Panc1 (cell line): ENCODE results near the gene ZDBF2. TPM values are rescaled to one million over a fixed set of nuclear protein-coding genes. Genes with fewer than 3 reads are reported as not detected.
"Not testable (repeated sequence)": the region's sequence is repeated elsewhere in the genome, so short reads cannot be mapped to it uniquely, and the experiment has no call there.

Experiments used
- ATAC-seq: fragments of 200-7000 bp; cut with Tn5 transposase; 2 replicates; pipeline ENCODE4 v1.9.1; 2020; ENCODE audit warnings: mild to moderate bottlenecking, moderate library complexity
- BruUV-seq: library from RNA; stranded (reverse); fragments of 400-500 nt; replicated peaks from 2 replicates; lab custom pipeline; 2021; lab: Mats Ljungman, UMichigan
- CTCF ChIA-PET: fragments of 300-600 bp; sonication (Branson Sonifier 250); formaldehyde crosslinking; loops from one replicate; lab custom pipeline; 2022; ENCODE audit warnings: antibody characterized with exemption; lab: Charles Lee
- POLR2A ChIA-PET: fragments of 300-600 bp; sonication (Branson Sonifier 250); formaldehyde crosslinking; loops from one replicate; lab custom pipeline; 2022; ENCODE audit warnings: antibody characterized with exemption; lab: Charles Lee
- DNase-seq: peaks from one replicate; pipeline ENCODE4 v3.0.0-alpha.2; 2010; ENCODE audit warnings: low read depth, low spot score
- H3K27ac ChIP-seq: 2 replicates; pipeline ENCODE4 v1.5.1; 2011; ENCODE audit warnings: mild to moderate bottlenecking, low read length, inconsistent platforms
- H3K27me3 ChIP-seq: fragments of 200-500 bp; sonication (Bioruptor generic); 2 replicates; pipeline ENCODE4 v1.6.0; 2014; ENCODE audit warnings: low read length, inconsistent platforms; ENCODE audit not compliant: control insufficient read depth, insufficient read depth
- H3K36me3 ChIP-seq: fragments of 200-500 bp; sonication (Bioruptor generic); 2 replicates; pipeline ENCODE4 v1.5.1; 2014; ENCODE audit warnings: inconsistent platforms, mild to moderate bottlenecking, low read length, moderate library complexity; ENCODE audit not compliant: control insufficient read depth, insufficient read depth
- H3K4me1 ChIP-seq: 2 replicates; pipeline ENCODE4 v1.5.1; 2011; ENCODE audit warnings: inconsistent platforms, mild to moderate bottlenecking, low read length, moderate library complexity; ENCODE audit not compliant: control insufficient read depth, insufficient read depth
- H3K4me3 ChIP-seq, 2 experiments: 2 replicates each; pipeline ENCODE4 v1.5.1; 2011 to 2012; ENCODE audit warnings: low read depth in 2 of 2, low read length in 2 of 2, mild to moderate bottlenecking in 2 of 2, inconsistent platforms in 1 of 2, moderate library complexity in 1 of 2
- H3K9me3 ChIP-seq: fragments of 200-500 bp; sonication (Bioruptor generic); 2 replicates; pipeline ENCODE4 v1.5.1; 2014; ENCODE audit warnings: low read depth, mild to moderate bottlenecking, inconsistent platforms, low read length, moderate library complexity; ENCODE audit not compliant: control insufficient read depth, insufficient read depth
- CTCF ChIP-seq: fragments of 450-650 bp; IDR thresholded peaks from 2 replicates; pipeline ENCODE4 v1.5.1; 2017; ENCODE audit warnings: mild to moderate bottlenecking
- POLR2AphosphoS5 ChIP-seq: IDR thresholded peaks from 2 replicates; pipeline ENCODE4 v1.6.1; 2012; ENCODE audit warnings: mild to moderate bottlenecking, low read depth, low read length, moderate library complexity
- REST ChIP-seq, 2 experiments: IDR thresholded peaks; 2 replicates each; pipeline ENCODE4 v1.6.1; 2011 to 2012; ENCODE audit warnings: low read depth in 2 of 2, control low read depth in 1 of 2, low read length in 1 of 2, mild to moderate bottlenecking in 1 of 2, moderate library complexity in 1 of 2; ENCODE audit not compliant: insufficient read depth in 1 of 2
- SIN3A ChIP-seq: IDR thresholded peaks from 2 replicates; pipeline ENCODE4 v1.6.1; 2012; ENCODE audit warnings: low read depth, mild to moderate bottlenecking, low read length, moderate library complexity, borderline replicate concordance; ENCODE audit not compliant: insufficient read depth
- TCF7L2 ChIP-seq: IDR thresholded peaks from 2 replicates; pipeline ENCODE4 v1.6.1; 2011; ENCODE audit warnings: mild to moderate bottlenecking, low read depth, low read length, inconsistent platforms
- in situ Hi-C: cut with HindIII; loops from 2 replicates; pipeline ENCODE4 v1.10.0; 2016; ENCODE audit warnings: low sequenced_read_pairs, low pct_unique_long_range_greater_than_20kb
- intact Hi-C: fragments of 100-400 bp; cut with micrococcal nuclease; formaldehyde crosslinking; loops from one replicate; pipeline ENCODE4 v1.10.0; 2022; ENCODE audit not compliant: unreplicated experiment
- total RNA-seq: library from RNA; stranded (reverse); gene quantifications from one replicate; pipeline ENCODE4 v1.2.1, GENCODE V29; 2021; ENCODE audit not compliant: unreplicated experiment

ZDBF2 gene
- total RNA-seq, 1 experiment from 2014 or later = 4.2 TPM

GRCh38 chr2:206352571-206352970, 78.1 kb downstream of the ZDBF2 start:
- in situ Hi-C loops (no loop called here), intact Hi-C loops (no loop called here)
- BruUV-seq = no TSS peak
- no peaks in the 10 kb centered on the region for H3K36me3 ChIP-seq
- H3K9me3 ChIP-seq = no peaks in the 10 kb centered on the region
- ChIA-PET CTCF (no interaction called here), POLR2A (no interaction called here)
- no peaks in the 10 kb centered on the region for H3K27me3 ChIP-seq
- H3K27ac ChIP-seq = no peak overlapping the region
- H3K4me1 ChIP-seq = no peaks in the 10 kb centered on the region
- H3K4me3 ChIP-seq = no peak overlapping the region
- no peak for TF ChIP-seq POLR2AphosphoS5
- no peak for TF ChIP-seq SIN3A
- TF ChIP-seq TCF7L2 = no peak
- no peak for ATAC-seq
- no peak for DNase-seq

GRCh38 chr2:206353685-206354084, 79.2 kb downstream of the ZDBF2 start:
- TF ChIP-seq SIN3A (no peak), TCF7L2 (no peak), CTCF (no peak; the same call in 1 of the 2 replicates), REST (IDR thresholded peaks at IDR 0.05; ENCODE audit: insufficient read depth in 1 of 2, low read depth in 2 of 2, low read length in 1 of 2) (no peak), POLR2AphosphoS5 (no peak)
- POLR2A ChIA-PET = no interaction called here
- no peaks in the 10 kb centered on the region for H3K9me3 ChIP-seq
- no TSS peak for BruUV-seq
- no peak for ATAC-seq
- H3K4me1 ChIP-seq = no peaks in the 10 kb centered on the region
- H3K4me3 ChIP-seq = no peak overlapping the region
- intact Hi-C loops (no loop called here), in situ Hi-C loops (no loop called here)
- H3K27ac ChIP-seq = no peak overlapping the region
- no peaks in the 10 kb centered on the region for H3K27me3 ChIP-seq
- no peaks in the 10 kb centered on the region for H3K36me3 ChIP-seq
- CTCF ChIA-PET = no interaction called here
- no peak for DNase-seq

- CTCF ChIA-PET = no interaction called here
- no peak overlapping the region for H3K27ac ChIP-seq
- intact Hi-C loops (no loop called here), in situ Hi-C loops (no loop called here)
- no peaks in the 10 kb centered on the region for H3K36me3 ChIP-seq
- DNase-seq = no peak
- BruUV-seq = no TSS peak
- H3K4me1 ChIP-seq = no peaks in the 10 kb centered on the region
- no peaks in the 10 kb centered on the region for H3K9me3 ChIP-seq
- H3K4me3 ChIP-seq = no peak overlapping the region
- no peak for ATAC-seq
- TF ChIP-seq REST (IDR thresholded peaks at IDR 0.05; ENCODE audit: insufficient read depth in 1 of 2, low read depth in 2 of 2, low read length in 1 of 2) (no peak), SIN3A (no peak), TCF7L2 (no peak), POLR2AphosphoS5 (no peak), CTCF (no peak)
- POLR2A ChIA-PET = no interaction called here
- H3K27me3 ChIP-seq = no peaks in the 10 kb centered on the region
These were observed 79.7 kb downstream of the ZDBF2 start for GRCh38 chr2:206354129-206354528.

- H3K36me3 ChIP-seq, H3K4me1 ChIP-seq, H3K9me3 ChIP-seq, H3K27me3 ChIP-seq, in situ Hi-C loops, CTCF ChIA-PET, intact Hi-C loops, DNase-seq, BruUV-seq, H3K27ac ChIP-seq, ATAC-seq, POLR2A ChIA-PET, H3K4me3 ChIP-seq: not testable (repeated sequence)
These were observed 82.4 kb downstream of the ZDBF2 start for GRCh38 chr2:206356840-206357239.
